Transverse colon (tissue), 4 donors: ENCODE results near the gene RUSC2. TPM values are rescaled to one million over a fixed set of nuclear protein-coding genes. Genes with fewer than 3 reads are reported as not detected.
"Not testable (repeated sequence)": the region's sequence is repeated elsewhere in the genome, so short reads cannot be mapped to it uniquely, and the experiment has no call there.

Source experiments
- DNase-seq: peaks from one replicate; pipeline ENCODE4 v3.0.0-alpha.2; 2019
- H3K27ac ChIP-seq, 4 donors: fragments of 200-600 bp; sonication (generic); 2 replicates each; pipeline ENCODE4 v1.5.1; 2016 to 2018; ENCODE audit warnings: inconsistent platforms in 4 of 4
- H3K27me3 ChIP-seq: fragments of 200-600 bp; sonication (generic); 2 replicates; pipeline ENCODE4 v1.5.1; 2017; ENCODE audit warnings: inconsistent platforms
- H3K36me3 ChIP-seq, 4 donors: fragments of 200-600 bp; sonication (generic); 2 replicates each; pipeline ENCODE4 v1.5.1; 2017 to 2019; ENCODE audit warnings: inconsistent platforms in 4 of 4
- H3K4me1 ChIP-seq, 4 donors: fragments of 200-600 bp; sonication (generic); 2 replicates each; pipeline ENCODE4 v1.5.1; 2017 to 2020; ENCODE audit warnings: inconsistent platforms in 4 of 4
- H3K4me3 ChIP-seq, 4 donors: fragments of 200-600 bp; sonication (generic); 1 replicate in 1 of 4; 2 replicates in 3 of 4; pipeline versions ENCODE4 v1.5.1 to v1.6.1; 2017 to 2019; ENCODE audit warnings: inconsistent platforms in 4 of 4
- H3K9me3 ChIP-seq, 2 donors: fragments of 200-600 bp; sonication (generic); 2 replicates each; pipeline ENCODE4 v1.5.1; 2017 to 2019; ENCODE audit warnings: inconsistent platforms in 2 of 2
- EP300 ChIP-seq: sonication (generic); formaldehyde crosslinking; IDR thresholded peaks from one replicate; pipeline ENCODE4 v1.6.1; 2017; ENCODE audit warnings: antibody characterized with exemption, low read depth
- POLR2A ChIP-seq: fragments of 450-650 bp; IDR thresholded peaks from one replicate; pipeline ENCODE4 v1.6.1; 2016; ENCODE audit warnings: antibody characterized with exemption, mild to moderate bottlenecking, moderate library complexity
- POLR2AphosphoS5 ChIP-seq, 3 donors: sonication (generic); formaldehyde crosslinking; IDR thresholded peaks; one replicate each; pipeline ENCODE4 v1.6.1; 2016; ENCODE audit warnings: antibody characterized with exemption in 3 of 3
- WGBS, 2 donors: methylation state at CpG; one replicate each; pipeline ENCODE4 v1.1.5; 2018; ENCODE audit warnings: low coverage in 1 of 2; 5-methylcytosine and 5-hydroxymethylcytosine counted together
- in situ Hi-C, 4 donors: fragments of 200-750 bp; cut with MboI; loops; one replicate each; pipeline versions ENCODE4 v1.15.0 to v1.15.1; 2017; ENCODE audit warnings: low sequenced_read_pairs in 3 of 4, low pct_ligation_motif_present in 1 of 4, low pct_unique_long_range_greater_than_20kb in 1 of 4
- intact Hi-C: fragments of 100-400 bp; cut with DNase I; formaldehyde crosslinking; loops from one replicate; pipeline ENCODE4 v1.15.1; 2023; ENCODE audit warnings: low total_unique reads
- total RNA-seq, 4 donors: library from RNA; depleted of rRNA; stranded (reverse); fragments of >200 nt; gene quantifications; one replicate each; pipeline ENCODE4 v1.1.0, GENCODE V29; 2016
- TF ChIP-seq, protein P1 (sequence below), 5 experiments: fragments of 200-600 bp in 3 of 5; fragments of 450-650 bp in 2 of 5; sonication (generic) in 3 of 5; IDR thresholded peaks; 1 replicate in 2 of 5; 2 replicates in 3 of 5; pipeline ENCODE4 v1.5.1; 2016 to 2017; ENCODE audit warnings: antibody characterized with exemption in 5 of 5, inconsistent platforms in 3 of 5, mild to moderate bottlenecking in 2 of 5, moderate library complexity in 1 of 5

Gene RUSC2
- total RNA-seq, 4 donors from 2014 or later, result 7.0 to 16.8 (median 12.1) TPM

DNA sequence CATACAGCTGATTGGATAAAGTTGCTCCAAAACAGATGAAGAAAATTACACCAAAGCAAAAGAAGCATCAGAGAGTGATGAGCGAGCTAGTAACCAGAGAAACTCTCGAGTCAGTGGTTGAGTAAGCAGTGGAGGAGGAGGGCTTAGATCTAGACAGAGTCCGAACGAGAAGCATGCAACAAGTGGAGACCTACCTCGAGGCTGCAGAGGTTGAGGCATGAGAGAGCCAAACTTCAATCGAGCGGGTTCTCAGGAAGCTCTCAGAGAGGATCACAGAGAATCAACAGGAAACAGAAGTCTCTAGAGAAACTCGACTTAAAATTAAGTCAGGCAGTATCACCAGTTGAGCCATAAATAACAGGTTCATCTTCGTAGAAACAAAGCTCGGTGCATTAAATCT lies 6.1 kb downstream of the RUSC2 start:
- Histone ChIP-seq H3K4me1 (peaks cover 0 to 22% (median 6%) of the 10 kb centered on the region in 4 donors), H3K4me3 (no peak overlapping the region), H3K36me3 (no peaks in the 10 kb centered on the region), H3K27me3 (no peaks in the 10 kb centered on the region), H3K27ac (peak overlapping the region in 1 of 4 donors; percentile 20), H3K9me3 (no peaks in the 10 kb centered on the region)
- intact Hi-C loops, result no loop called here
- TF ChIP-seq, protein P1, sequence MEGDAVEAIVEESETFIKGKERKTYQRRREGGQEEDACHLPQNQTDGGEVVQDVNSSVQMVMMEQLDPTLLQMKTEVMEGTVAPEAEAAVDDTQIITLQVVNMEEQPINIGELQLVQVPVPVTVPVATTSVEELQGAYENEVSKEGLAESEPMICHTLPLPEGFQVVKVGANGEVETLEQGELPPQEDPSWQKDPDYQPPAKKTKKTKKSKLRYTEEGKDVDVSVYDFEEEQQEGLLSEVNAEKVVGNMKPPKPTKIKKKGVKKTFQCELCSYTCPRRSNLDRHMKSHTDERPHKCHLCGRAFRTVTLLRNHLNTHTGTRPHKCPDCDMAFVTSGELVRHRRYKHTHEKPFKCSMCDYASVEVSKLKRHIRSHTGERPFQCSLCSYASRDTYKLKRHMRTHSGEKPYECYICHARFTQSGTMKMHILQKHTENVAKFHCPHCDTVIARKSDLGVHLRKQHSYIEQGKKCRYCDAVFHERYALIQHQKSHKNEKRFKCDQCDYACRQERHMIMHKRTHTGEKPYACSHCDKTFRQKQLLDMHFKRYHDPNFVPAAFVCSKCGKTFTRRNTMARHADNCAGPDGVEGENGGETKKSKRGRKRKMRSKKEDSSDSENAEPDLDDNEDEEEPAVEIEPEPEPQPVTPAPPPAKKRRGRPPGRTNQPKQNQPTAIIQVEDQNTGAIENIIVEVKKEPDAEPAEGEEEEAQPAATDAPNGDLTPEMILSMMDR (IDR thresholded peaks at IDR 0.05), result no peak
- TF ChIP-seq POLR2AphosphoS5 (IDR thresholded peaks at IDR 0.05), result no peak
- no peak for TF ChIP-seq EP300
- no peak for TF ChIP-seq POLR2A
- in situ Hi-C loops, result loop anchor here in 1 of 4 donors (10.0 kb wide), 1 partner anchor 59 kb away; no protein-coding TSS in a partner anchor
- WGBS, 2 donors, result 75 to 81% methylated on average over 10 of the region's 10 CpGs
- no peak for DNase-seq

DNA sequence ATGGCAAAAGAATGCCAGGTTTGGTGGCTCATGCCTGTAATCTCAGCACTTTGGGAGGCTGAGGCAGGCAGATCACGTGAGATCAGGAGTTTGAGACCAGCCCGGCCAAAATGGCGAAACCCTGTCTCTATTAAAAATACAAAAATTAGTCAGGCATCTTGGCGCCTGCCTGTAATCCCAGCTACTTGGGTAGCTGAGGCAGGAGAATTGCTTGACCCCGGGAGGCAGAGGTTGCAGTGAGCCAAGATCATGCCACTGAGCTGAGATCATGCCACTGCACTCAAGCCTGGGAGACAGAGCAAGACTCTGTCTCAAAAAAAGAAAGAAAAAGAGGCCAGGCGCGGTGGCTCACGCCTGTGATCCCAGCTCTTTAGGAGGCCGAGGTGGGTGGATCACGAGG lies 8.3 kb downstream of the RUSC2 start:
- DNase-seq, H3K36me3 ChIP-seq, H3K4me3 ChIP-seq, H3K27me3 ChIP-seq, intact Hi-C loops, H3K9me3 ChIP-seq: not testable (repeated sequence)
- Histone ChIP-seq H3K4me1 (peaks cover 0 to 12% (median 6%) of the 10 kb centered on the region in 4 donors), H3K27ac (peak overlapping the region in 2 of 4 donors; percentile 40 to 48)
- 86% methylated on average over 10 of the region's 10 CpGs; no CpG with 5 or more reads in 1 of the 2 donors for WGBS, 2 donors
- in situ Hi-C loops, result loop anchor here in 1 of 4 donors (10.0 kb wide), 1 partner anchor 57 kb away; no protein-coding TSS in a partner anchor

DNA sequence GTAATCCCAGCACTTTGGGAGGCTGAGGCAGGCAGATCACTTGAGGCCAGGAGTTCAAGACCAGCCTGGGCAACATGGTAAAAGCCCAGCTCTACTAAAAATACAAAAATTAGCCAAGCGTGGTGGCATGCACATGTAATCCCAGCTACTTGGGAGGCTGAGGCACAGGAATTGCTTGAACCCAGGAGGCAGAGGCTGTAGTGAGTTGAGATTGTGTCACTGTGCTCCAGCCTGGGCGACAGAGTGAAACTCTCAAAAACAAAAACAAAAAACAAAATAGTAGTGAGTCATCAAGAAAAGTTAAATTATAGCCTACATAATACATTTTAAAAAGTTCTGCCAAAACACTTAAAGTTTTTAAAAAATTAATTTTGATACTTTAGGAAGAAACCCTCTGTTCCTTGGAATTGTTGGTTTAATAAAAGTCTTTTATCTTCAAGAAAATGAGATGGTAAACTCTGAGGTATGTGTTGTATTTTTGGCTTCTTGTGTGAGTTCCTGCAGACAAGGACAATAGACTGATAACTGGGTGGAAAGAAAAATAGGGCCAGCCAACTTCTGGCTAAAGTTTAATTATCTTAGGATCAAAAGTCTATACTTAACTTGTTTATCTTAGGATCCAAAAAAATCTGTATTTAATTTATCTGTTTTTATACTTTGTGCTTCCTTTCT lies 9.3 kb downstream of the RUSC2 start:
- in situ Hi-C loops, result loop anchor here in 1 of 4 donors (10.0 kb wide), 1 partner anchor 56 kb away; no protein-coding TSS in a partner anchor
- Histone ChIP-seq H3K9me3 (no peaks in the 10 kb centered on the region), H3K27ac (peak overlapping the region; percentile 18 to 48 (median 35)), H3K27me3 (no peaks in the 10 kb centered on the region), H3K4me1 (peaks cover 0 to 12% (median 6%) of the 10 kb centered on the region in 4 donors), H3K4me3 (no peak overlapping the region), H3K36me3 (no peaks in the 10 kb centered on the region)
- TF ChIP-seq, protein P1 (IDR thresholded peaks at IDR 0.05), result no peak
- TF ChIP-seq POLR2AphosphoS5 (IDR thresholded peaks at IDR 0.05) (no peak), POLR2A (no peak), EP300 (no peak)
- DNase-seq, result no peak
- intact Hi-C loops, result no loop called here
- WGBS, 2 donors, result 63 to 84% methylated on average over 1 to 2 of the region's 2 CpGs

DNA sequence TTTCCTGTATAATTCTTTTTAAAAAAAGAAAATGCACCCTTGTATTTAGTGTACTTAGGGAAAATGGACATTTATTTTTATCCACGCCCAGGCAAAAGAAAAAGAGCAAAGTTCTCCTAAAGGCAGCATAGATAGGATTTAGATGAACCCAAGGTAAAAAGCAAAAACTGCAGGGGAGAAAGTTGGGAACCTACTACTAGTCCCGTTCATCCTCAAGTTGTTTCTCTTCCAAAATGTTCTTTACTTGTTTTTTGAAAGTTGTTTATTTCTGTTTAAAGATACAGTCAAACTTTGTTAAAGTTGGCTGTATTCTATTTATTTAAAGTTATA lies 9.8 kb downstream of the RUSC2 start:
- TF ChIP-seq, protein P1 (IDR thresholded peaks at IDR 0.05), result no peak
- TF ChIP-seq POLR2A, result no peak
- no peak for TF ChIP-seq POLR2AphosphoS5 (IDR thresholded peaks at IDR 0.05)
- no peak for TF ChIP-seq EP300
- WGBS, 2 donors, result 70 to 74% methylated on average over 2 of the region's 2 CpGs
- in situ Hi-C loops (loop anchor here in 1 of 4 donors (10.0 kb wide), 1 partner anchor 55 kb away; no protein-coding TSS in a partner anchor), intact Hi-C loops (no loop called here)
- Histone ChIP-seq H3K4me3 (no peak overlapping the region), H3K27me3 (no peaks in the 10 kb centered on the region), H3K36me3 (no peaks in the 10 kb centered on the region), H3K27ac (peak overlapping the region in 3 of 4 donors; percentile 16 to 40 (median 18)), H3K4me1 (peaks cover 0 to 12% (median 6%) of the 10 kb centered on the region in 4 donors), H3K9me3 (no peaks in the 10 kb centered on the region)
- no peak for DNase-seq
